ENCODE measurements around the gene PEA15. TPM values are rescaled to one million over a fixed set of nuclear protein-coding genes. Genes with fewer than 3 reads are reported as not detected.

The PEA15 gene
- total RNA-seq, 1 experiment from 2014 or later, result 44.0 TPM

DNA sequence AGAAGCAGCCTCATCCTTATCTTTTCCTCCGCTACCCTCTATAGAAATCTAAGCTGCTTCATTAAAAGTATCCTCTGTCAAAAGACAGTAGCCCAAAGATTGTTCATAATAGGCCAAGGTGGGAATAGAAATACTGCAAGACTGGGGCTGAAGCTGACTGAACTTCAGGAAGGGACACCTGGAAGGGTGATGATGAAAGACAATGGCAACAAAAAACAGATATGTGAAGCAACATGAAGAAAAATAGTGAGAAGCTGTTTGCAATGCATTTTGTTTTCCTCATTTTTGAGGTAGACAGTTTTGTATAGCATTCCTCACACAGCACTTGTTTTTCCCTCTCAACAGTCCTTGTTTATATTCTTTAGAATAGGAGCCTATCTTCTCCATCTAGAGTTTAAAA is 40.2 kb downstream of the PEA15 start:
- Histone ChIP-seq H3K4me2 (ENCODE audit: low read length) (no peak overlapping the region), H3K9ac (ENCODE audit: low read length) (no peak overlapping the region), H3K9me3 (ENCODE audit: control insufficient read depth in 1 of 2, insufficient read depth in 1 of 2, low read depth in 1 of 2, low read length in 2 of 2) (no peaks in the 10 kb centered on the region), H3K27me3 (ENCODE audit: insufficient read depth, low read length) (no peaks in the 10 kb centered on the region), H3K9me2 (ENCODE audit: insufficient read depth) (no peaks in the 10 kb centered on the region), H4K20me1 (ENCODE audit: insufficient read depth) (no peaks in the 10 kb centered on the region), H3K4me1 (ENCODE audit: control insufficient read depth in 1 of 2, insufficient read depth in 2 of 2, low read length in 2 of 2) (no peaks in the 10 kb centered on the region), H3K27ac (ENCODE audit: low read depth, low read length) (no peak overlapping the region), H3K4me3 (replicated peaks in 1 of 2; ENCODE audit: low read depth in 1 of 2, low read length in 2 of 2) (no peak overlapping the region), H2AFZ (ENCODE audit: low read depth, low read length, poor library complexity, severe bottlenecking) (no peak overlapping the region), H3K36me3 (ENCODE audit: control insufficient read depth in 1 of 2, insufficient read depth in 2 of 2, low read length in 2 of 2) (peaks cover 2 to 9% of the 10 kb centered on the region in 2 experiments; a peak in 2 of 4 replicates), H3K79me2 (ENCODE audit: insufficient read depth, low read length) (peaks cover 60% of the 10 kb centered on the region)
- TF ChIP-seq ELF1 (IDR thresholded peaks at IDR 0.05; ENCODE audit: borderline replicate concordance, low read depth) (no peak), ZNF274 (IDR thresholded peaks at IDR 0.05; ENCODE audit: low read depth, low read length) (no peak), YY1 (IDR thresholded peaks at IDR 0.05; ENCODE audit: extremely low read depth, insufficient replicate concordance, low read depth, low read length) (no peak), JUND (IDR thresholded peaks at IDR 0.05) (no peak), POLR2A (IDR thresholded peaks at IDR 0.05; ENCODE audit: borderline replicate concordance, extremely low read depth, insufficient read depth, insufficient read length) (no peak), SP1 (IDR thresholded peaks at IDR 0.05; ENCODE audit: low read depth) (no peak), FOSL1 (IDR thresholded peaks at IDR 0.05; ENCODE audit: low read depth) (no peak), CBX3 (IDR thresholded peaks at IDR 0.05; ENCODE audit: low read depth) (no peak), TCF7L2 (IDR thresholded peaks at IDR 0.05; ENCODE audit: borderline replicate concordance, extremely low read depth, insufficient read depth, insufficient read length) (no peak), SRF (IDR thresholded peaks at IDR 0.05; ENCODE audit: low read depth) (no peak)
- TF ChIP-seq, protein P1, sequence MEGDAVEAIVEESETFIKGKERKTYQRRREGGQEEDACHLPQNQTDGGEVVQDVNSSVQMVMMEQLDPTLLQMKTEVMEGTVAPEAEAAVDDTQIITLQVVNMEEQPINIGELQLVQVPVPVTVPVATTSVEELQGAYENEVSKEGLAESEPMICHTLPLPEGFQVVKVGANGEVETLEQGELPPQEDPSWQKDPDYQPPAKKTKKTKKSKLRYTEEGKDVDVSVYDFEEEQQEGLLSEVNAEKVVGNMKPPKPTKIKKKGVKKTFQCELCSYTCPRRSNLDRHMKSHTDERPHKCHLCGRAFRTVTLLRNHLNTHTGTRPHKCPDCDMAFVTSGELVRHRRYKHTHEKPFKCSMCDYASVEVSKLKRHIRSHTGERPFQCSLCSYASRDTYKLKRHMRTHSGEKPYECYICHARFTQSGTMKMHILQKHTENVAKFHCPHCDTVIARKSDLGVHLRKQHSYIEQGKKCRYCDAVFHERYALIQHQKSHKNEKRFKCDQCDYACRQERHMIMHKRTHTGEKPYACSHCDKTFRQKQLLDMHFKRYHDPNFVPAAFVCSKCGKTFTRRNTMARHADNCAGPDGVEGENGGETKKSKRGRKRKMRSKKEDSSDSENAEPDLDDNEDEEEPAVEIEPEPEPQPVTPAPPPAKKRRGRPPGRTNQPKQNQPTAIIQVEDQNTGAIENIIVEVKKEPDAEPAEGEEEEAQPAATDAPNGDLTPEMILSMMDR (IDR thresholded peaks at IDR 0.05 in 2 of 3, conservative IDR thresholded peaks at IDR 0.05 in 1 of 3; ENCODE audit: borderline replicate concordance in 1 of 3, insufficient read depth in 1 of 3, low read depth in 2 of 3, low read length in 2 of 3), result no peak
- TF ChIP-seq, protein P2, sequence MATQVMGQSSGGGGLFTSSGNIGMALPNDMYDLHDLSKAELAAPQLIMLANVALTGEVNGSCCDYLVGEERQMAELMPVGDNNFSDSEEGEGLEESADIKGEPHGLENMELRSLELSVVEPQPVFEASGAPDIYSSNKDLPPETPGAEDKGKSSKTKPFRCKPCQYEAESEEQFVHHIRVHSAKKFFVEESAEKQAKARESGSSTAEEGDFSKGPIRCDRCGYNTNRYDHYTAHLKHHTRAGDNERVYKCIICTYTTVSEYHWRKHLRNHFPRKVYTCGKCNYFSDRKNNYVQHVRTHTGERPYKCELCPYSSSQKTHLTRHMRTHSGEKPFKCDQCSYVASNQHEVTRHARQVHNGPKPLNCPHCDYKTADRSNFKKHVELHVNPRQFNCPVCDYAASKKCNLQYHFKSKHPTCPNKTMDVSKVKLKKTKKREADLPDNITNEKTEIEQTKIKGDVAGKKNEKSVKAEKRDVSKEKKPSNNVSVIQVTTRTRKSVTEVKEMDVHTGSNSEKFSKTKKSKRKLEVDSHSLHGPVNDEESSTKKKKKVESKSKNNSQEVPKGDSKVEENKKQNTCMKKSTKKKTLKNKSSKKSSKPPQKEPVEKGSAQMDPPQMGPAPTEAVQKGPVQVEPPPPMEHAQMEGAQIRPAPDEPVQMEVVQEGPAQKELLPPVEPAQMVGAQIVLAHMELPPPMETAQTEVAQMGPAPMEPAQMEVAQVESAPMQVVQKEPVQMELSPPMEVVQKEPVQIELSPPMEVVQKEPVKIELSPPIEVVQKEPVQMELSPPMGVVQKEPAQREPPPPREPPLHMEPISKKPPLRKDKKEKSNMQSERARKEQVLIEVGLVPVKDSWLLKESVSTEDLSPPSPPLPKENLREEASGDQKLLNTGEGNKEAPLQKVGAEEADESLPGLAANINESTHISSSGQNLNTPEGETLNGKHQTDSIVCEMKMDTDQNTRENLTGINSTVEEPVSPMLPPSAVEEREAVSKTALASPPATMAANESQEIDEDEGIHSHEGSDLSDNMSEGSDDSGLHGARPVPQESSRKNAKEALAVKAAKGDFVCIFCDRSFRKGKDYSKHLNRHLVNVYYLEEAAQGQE (IDR thresholded peaks at IDR 0.05; ENCODE audit: low read depth), result no peak
- TF ChIP-seq, protein P3, sequence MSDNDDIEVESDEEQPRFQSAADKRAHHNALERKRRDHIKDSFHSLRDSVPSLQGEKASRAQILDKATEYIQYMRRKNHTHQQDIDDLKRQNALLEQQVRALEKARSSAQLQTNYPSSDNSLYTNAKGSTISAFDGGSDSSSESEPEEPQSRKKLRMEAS (IDR thresholded peaks at IDR 0.05), result no peak
- ATAC-seq, result no peak
- RAD21 ChIA-PET (ENCODE audit: low non-redundant PET in 1 of 2, low total read pairs in 2 of 2, uncharacterized antibody in 2 of 2, unreplicated experiment in 2 of 2), result interaction anchor here in 1 of 2 experiments (0.9 to 1.0 kb wide), 2 partner anchors 46 to 52 kb away, joined by 3 to 4 read pairs; no protein-coding TSS in a partner anchor
- BruUV-seq (replicated peaks), result no TSS peak
- CTCF ChIA-PET, result interaction anchor here (1.2 kb wide), 1 partner anchor 47 kb away, joined by 3 read pairs; no protein-coding TSS in a partner anchor
- POLR2A ChIA-PET, result no interaction called here
- no peak for DNase-seq (ENCODE audit: low read depth, low spot score)
- intact Hi-C loops (cut with micrococcal nuclease), result no loop called here
